ENCODE data around the gene EHMT2.

Gene EHMT2

GRCh38 chr6:31880616-31881015 lies 16.9 kb downstream of the EHMT2 start:
- H3K27me3 Mint-ChIP-seq, result no peaks in the 10 kb centered on the region
- H3K4me3 Mint-ChIP-seq, result no peak overlapping the region
- H3K27ac Mint-ChIP-seq (ENCODE audit: low read depth), result no peak overlapping the region
- no peak for ATAC-seq (replicated peaks; ENCODE audit: extremely low read depth, poor library complexity, severe bottlenecking)
- DNase-seq (ENCODE audit: low spot score in 2 of 2), result no peak
- H3K36me3 Mint-ChIP-seq (ENCODE audit: insufficient read depth), result peaks cover 32% of the 10 kb centered on the region
- no peaks in the 10 kb centered on the region for H3K4me1 Mint-ChIP-seq
- H3K9me3 Mint-ChIP-seq, result no peaks in the 10 kb centered on the region

- Mint-ChIP-seq H3K36me3 (ENCODE audit: insufficient read depth) (peaks cover 28% of the 10 kb centered on the region), H3K27me3 (no peaks in the 10 kb centered on the region), H3K27ac (ENCODE audit: low read depth) (no peak overlapping the region), H3K4me3 (no peak overlapping the region), H3K9me3 (no peaks in the 10 kb centered on the region), H3K4me1 (no peaks in the 10 kb centered on the region)
- DNase-seq (ENCODE audit: low spot score in 2 of 2) (no peak), ATAC-seq (replicated peaks; ENCODE audit: extremely low read depth, poor library complexity, severe bottlenecking) (no peak)
These were observed 17.6 kb downstream of the EHMT2 start for GRCh38 chr6:31879901-31880300.

- Mint-ChIP-seq H3K4me1 (no peaks in the 10 kb centered on the region), H3K27ac (ENCODE audit: low read depth) (no peak overlapping the region), H3K36me3 (ENCODE audit: insufficient read depth) (peaks cover 27% of the 10 kb centered on the region), H3K4me3 (no peak overlapping the region), H3K27me3 (no peaks in the 10 kb centered on the region), H3K9me3 (no peaks in the 10 kb centered on the region)
- no peak for DNase-seq (ENCODE audit: low spot score in 2 of 2)
- ATAC-seq (replicated peaks; ENCODE audit: extremely low read depth, poor library complexity, severe bottlenecking), result no peak
These were observed 18.4 kb downstream of the EHMT2 start for GRCh38 chr6:31879143-31879542.

DNA sequence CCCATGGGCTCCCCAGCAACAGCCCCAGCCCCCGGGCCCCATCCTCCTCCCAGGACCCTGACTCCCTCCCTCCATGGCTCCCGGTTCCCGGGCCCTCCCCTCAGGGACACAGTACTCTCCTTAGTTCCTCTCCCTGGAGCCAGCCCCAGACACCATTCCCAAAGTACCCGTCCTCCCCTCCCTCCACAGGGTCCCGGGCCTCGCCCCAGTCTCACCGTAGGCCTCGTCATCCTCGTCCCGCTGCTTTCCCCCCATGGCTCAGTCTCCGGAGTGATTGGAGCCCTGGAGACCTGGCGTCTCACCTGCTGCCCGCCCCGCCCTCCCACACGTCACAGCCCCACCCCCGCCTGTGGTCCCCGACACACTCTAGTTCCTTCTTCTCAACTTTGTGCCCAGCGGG lies 18.8 kb downstream of the EHMT2 start, which contains the start of gene SLC44A4:
SLC44A4 (minus strand) TSS at position 272 of the 400 bp plus-strand sequence; CDS start at position 255, 17 bp downstream.
- ATAC-seq (replicated peaks; ENCODE audit: extremely low read depth, poor library complexity, severe bottlenecking) (no peak), DNase-seq (ENCODE audit: low spot score in 2 of 2) (no peak)
- H3K27me3 Mint-ChIP-seq, result no peaks in the 10 kb centered on the region
- H3K4me1 Mint-ChIP-seq, result no peaks in the 10 kb centered on the region
- no peaks in the 10 kb centered on the region for H3K9me3 Mint-ChIP-seq
- H3K27ac Mint-ChIP-seq (ENCODE audit: low read depth), result peak within 1 kb of the TSS; percentile 29
- H3K36me3 Mint-ChIP-seq (ENCODE audit: insufficient read depth), result peaks cover 24% of the 10 kb centered on the region
- no peak within 1 kb of the TSS for H3K4me3 Mint-ChIP-seq

DNA sequence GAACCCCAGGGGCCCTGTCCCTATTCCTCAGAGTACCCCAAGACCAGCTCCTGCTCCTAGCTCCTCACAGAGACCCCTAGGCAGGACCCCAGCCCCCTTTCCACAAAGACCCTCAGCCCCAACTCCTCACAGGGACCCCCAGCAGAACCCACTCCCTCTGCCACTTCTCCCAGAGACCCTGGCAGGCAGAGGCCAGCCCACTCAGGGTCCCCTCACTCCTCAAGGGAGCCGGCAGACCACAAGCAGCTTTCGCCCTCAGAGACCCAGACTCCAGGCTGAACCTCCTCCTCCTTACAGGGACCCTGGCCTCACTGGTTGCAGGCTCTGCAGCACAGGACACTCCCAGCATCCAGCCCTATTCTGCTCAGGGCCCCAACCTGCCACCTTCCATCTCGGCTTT lies 19.3 kb downstream of the EHMT2 start:
- Mint-ChIP-seq H3K4me1 (no peaks in the 10 kb centered on the region), H3K27me3 (no peaks in the 10 kb centered on the region), H3K4me3 (no peak overlapping the region), H3K36me3 (ENCODE audit: insufficient read depth) (peaks cover 20% of the 10 kb centered on the region), H3K27ac (ENCODE audit: low read depth) (peak overlapping the region; percentile 29), H3K9me3 (no peaks in the 10 kb centered on the region)
- no peak for DNase-seq (ENCODE audit: low spot score in 2 of 2)
- no peak for ATAC-seq (replicated peaks; ENCODE audit: extremely low read depth, poor library complexity, severe bottlenecking)

DNA sequence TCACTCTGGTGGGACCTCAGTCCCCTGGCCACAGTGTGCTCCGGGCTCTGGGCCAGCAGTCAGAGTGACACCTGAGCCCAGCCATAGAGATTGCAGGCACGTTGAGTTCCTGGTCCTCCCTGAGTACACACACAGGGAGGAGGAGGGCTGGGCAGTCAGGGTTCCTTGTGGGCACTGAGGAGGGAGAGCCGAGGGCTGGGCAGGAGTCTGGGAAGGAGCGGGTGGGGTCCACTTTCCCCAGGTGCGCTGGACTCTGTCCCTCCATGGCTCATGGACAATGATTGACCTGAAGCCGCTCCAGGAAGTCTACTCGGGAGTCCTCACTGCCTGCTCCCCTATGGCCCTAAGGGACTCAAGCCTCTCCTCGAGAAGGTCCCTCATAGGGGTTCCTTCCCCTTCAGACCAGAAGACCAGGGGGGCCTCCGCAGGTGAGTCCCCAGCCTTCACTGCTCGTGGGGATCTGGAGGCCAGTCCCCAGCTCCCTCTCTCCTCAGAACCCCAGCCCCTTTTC lies 19.8 kb downstream of the EHMT2 start:
- Mint-ChIP-seq H3K4me3 (no peak overlapping the region), H3K4me1 (no peaks in the 10 kb centered on the region), H3K36me3 (ENCODE audit: insufficient read depth) (peaks cover 20% of the 10 kb centered on the region), H3K9me3 (no peaks in the 10 kb centered on the region), H3K27me3 (no peaks in the 10 kb centered on the region), H3K27ac (ENCODE audit: low read depth) (peak overlapping the region; percentile 29)
- ATAC-seq (replicated peaks; ENCODE audit: extremely low read depth, poor library complexity, severe bottlenecking) (no peak), DNase-seq (ENCODE audit: low spot score in 2 of 2) (no peak)

DNA sequence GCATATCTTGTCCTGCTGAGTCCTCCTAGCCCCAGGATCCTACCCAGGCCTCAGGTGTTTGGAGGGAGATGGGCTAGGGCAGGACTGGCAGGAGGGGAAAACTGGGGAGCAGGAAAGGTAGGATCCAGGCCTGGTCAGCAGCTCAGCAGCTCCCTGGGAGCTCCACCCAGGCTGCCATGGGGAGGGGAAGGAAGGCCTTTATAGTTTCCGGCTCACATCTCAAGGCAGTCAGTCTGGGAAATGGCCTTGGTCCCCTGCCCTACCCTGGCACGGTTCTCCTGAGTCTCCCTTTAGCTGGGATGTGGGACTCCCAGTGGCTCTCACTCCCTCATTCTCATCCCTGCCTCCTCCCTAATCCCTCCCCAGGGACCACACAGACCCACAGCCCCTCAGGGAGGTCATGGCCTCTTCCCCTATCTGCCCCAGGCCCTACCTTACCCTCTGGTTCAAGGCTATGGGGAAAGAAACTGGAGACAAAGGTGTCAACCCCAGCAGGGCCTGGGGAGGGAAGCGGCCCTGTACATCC lies 20.3 kb downstream of the EHMT2 start:
- Mint-ChIP-seq H3K36me3 (ENCODE audit: insufficient read depth) (peaks cover 18% of the 10 kb centered on the region), H3K27me3 (no peaks in the 10 kb centered on the region), H3K27ac (ENCODE audit: low read depth) (no peak overlapping the region), H3K9me3 (no peaks in the 10 kb centered on the region), H3K4me1 (no peaks in the 10 kb centered on the region), H3K4me3 (no peak overlapping the region)
- DNase-seq (ENCODE audit: low spot score in 2 of 2) (no peak), ATAC-seq (replicated peaks; ENCODE audit: extremely low read depth, poor library complexity, severe bottlenecking) (no peak)

GRCh38 chr6:31876357-31876756 lies 21.1 kb downstream of the EHMT2 start:
- DNase-seq (ENCODE audit: low spot score in 2 of 2) (no peak), ATAC-seq (replicated peaks; ENCODE audit: extremely low read depth, poor library complexity, severe bottlenecking) (no peak)
- no peak overlapping the region for H3K4me3 Mint-ChIP-seq
- H3K27me3 Mint-ChIP-seq, result no peaks in the 10 kb centered on the region
- peaks cover 13% of the 10 kb centered on the region for H3K36me3 Mint-ChIP-seq (ENCODE audit: insufficient read depth)
- no peak overlapping the region for H3K27ac Mint-ChIP-seq (ENCODE audit: low read depth)
- H3K4me1 Mint-ChIP-seq, result no peaks in the 10 kb centered on the region
- no peaks in the 10 kb centered on the region for H3K9me3 Mint-ChIP-seq

DNA sequence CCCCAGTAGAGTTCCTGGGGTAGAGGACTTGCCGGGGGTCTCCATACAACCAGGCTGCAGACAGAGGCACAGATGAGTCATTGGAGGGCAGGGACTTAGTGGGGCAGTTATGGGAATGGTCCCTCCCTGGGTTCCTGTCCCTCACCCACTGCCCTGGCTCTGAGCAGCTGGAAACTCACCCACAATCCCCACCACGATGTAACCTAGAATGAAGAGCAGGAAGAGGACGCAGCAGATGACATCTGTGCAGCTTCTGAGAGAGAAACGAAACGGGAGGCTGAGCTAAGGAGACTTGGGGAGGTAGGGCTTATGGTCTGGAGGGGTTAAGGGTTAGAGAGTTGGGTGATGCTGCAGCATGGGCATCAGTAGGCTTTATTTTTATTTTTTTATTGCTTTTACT lies 21.6 kb downstream of the EHMT2 start:
- H3K27me3 Mint-ChIP-seq, result no peaks in the 10 kb centered on the region
- no peak overlapping the region for H3K4me3 Mint-ChIP-seq
- no peak for DNase-seq (ENCODE audit: low spot score in 2 of 2)
- no peak for ATAC-seq (replicated peaks; ENCODE audit: extremely low read depth, poor library complexity, severe bottlenecking)
- peaks cover 10% of the 10 kb centered on the region for H3K36me3 Mint-ChIP-seq (ENCODE audit: insufficient read depth)
- no peak overlapping the region for H3K27ac Mint-ChIP-seq (ENCODE audit: low read depth)
- H3K4me1 Mint-ChIP-seq, result no peaks in the 10 kb centered on the region
- no peaks in the 10 kb centered on the region for H3K9me3 Mint-ChIP-seq

- no peak for DNase-seq (ENCODE audit: low spot score in 2 of 2)
- ATAC-seq (replicated peaks; ENCODE audit: extremely low read depth, poor library complexity, severe bottlenecking), result no peak
- no peaks in the 10 kb centered on the region for H3K4me1 Mint-ChIP-seq
- H3K27me3 Mint-ChIP-seq, result no peaks in the 10 kb centered on the region
- H3K4me3 Mint-ChIP-seq, result no peak overlapping the region
- H3K9me3 Mint-ChIP-seq, result no peaks in the 10 kb centered on the region
- no peak overlapping the region for H3K27ac Mint-ChIP-seq (ENCODE audit: low read depth)
- peaks cover 5% of the 10 kb centered on the region for H3K36me3 Mint-ChIP-seq (ENCODE audit: insufficient read depth)
These were observed 22.5 kb downstream of the EHMT2 start for GRCh38 chr6:31874836-31875572.

DNA sequence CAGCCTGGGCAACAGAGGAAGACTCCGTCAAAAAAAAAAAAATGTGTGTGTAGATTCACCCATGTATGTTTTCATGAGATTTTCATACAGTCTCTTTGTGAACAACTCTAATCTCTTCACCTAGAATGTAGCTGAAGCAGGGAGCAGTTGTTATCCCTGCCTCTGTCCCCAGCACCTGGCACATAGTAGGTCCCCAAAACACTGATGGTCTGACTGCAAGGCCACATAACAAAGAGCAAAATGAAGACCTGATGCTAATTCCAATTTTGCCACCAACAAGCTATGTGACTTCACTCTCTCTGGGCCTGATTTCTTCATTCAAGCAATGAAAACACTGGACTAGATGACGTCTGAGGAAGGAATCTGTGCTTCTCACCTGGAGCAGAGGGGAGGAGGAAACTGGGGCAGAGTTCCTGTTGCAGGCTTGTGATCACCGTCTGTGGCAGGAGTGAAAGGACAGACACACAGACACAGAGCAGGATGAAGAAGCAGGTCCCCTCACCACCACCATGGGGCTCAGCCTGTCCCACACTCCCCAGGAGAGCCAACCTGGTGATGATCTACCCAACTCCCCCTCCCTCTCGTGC lies 23.3 kb downstream of the EHMT2 start:
- no peaks in the 10 kb centered on the region for H3K27me3 Mint-ChIP-seq
- no peak for DNase-seq (ENCODE audit: low spot score in 2 of 2)
- peaks cover 2% of the 10 kb centered on the region for H3K36me3 Mint-ChIP-seq (ENCODE audit: insufficient read depth)
- no peaks in the 10 kb centered on the region for H3K9me3 Mint-ChIP-seq
- no peaks in the 10 kb centered on the region for H3K4me1 Mint-ChIP-seq
- no peak for ATAC-seq (replicated peaks; ENCODE audit: extremely low read depth, poor library complexity, severe bottlenecking)
- H3K4me3 Mint-ChIP-seq, result no peak overlapping the region
- H3K27ac Mint-ChIP-seq (ENCODE audit: low read depth), result peak overlapping the region; percentile 23

DNA sequence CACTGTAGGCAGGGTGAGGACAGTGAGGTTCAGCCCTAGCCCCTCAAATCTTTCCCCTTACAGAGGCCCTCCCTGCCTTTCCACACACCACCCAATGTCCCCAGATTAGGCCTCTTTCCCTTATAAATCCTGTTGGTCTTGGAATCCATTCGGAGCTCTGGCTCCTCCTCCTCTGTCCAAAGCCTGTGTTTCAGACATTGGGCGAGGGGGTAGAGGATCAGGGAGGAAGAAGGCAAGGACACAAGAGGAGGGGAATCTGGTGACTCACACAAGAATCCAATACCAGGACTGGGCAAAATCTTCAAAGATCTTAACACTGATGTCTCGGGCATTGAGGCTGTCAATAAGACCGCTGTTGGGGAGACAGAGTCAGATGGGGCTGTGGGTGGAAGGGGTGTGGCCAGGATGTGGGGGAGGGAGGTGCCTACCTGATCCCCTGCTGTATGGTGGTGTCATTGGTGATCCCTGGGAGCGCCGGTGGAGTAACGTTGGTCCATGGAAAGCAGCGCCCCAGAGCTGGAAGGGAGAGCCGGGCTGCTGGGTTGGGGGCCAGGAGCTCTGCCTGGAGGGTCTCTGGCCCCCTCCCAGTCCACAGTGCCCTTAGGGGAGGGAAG lies 26.3 kb downstream of the EHMT2 start:
- no peaks in the 10 kb centered on the region for H3K9me3 Mint-ChIP-seq
- H3K4me3 Mint-ChIP-seq, result no peak overlapping the region
- H3K36me3 Mint-ChIP-seq (ENCODE audit: insufficient read depth), result peaks cover 1% of the 10 kb centered on the region
- H3K27me3 Mint-ChIP-seq, result no peaks in the 10 kb centered on the region
- no peak overlapping the region for H3K27ac Mint-ChIP-seq (ENCODE audit: low read depth)
- H3K4me1 Mint-ChIP-seq, result no peaks in the 10 kb centered on the region
- no peak for DNase-seq (ENCODE audit: low spot score in 2 of 2)
- ATAC-seq (replicated peaks; ENCODE audit: extremely low read depth, poor library complexity, severe bottlenecking), result no peak
